ENCODE results near the gene FAM163A. TPM values are rescaled to one million over a fixed set of nuclear protein-coding genes. Genes with fewer than 3 reads are reported as not detected.
"Not testable (repeated sequence)": the region's sequence is repeated elsewhere in the genome, so short reads cannot be mapped to it uniquely, and the experiment has no call there.

FAM163A gene
- total and polyA plus RNA-seq, 4 donors: 0.09 TPM; not detected in 3

GRCh38 chr1:179853102-179853501 lies 110.0 kb downstream of the FAM163A start:
- no peak for ATAC-seq (ENCODE audit: insufficient read depth, low FRiP score)
- Histone ChIP-seq H3K4me3 (no peak overlapping the region), H3K27ac (ENCODE audit: low read depth in 1 of 2, low read length in 1 of 2) (no peak overlapping the region), H3K27me3 (ENCODE audit: control insufficient read depth in 3 of 3, insufficient read depth in 3 of 3, low read length in 2 of 3) (no peaks in the 10 kb centered on the region), H3K9ac (ENCODE audit: insufficient read depth in 1 of 2, low read length in 2 of 2) (no peak overlapping the region), H3K36me3 (ENCODE audit: control insufficient read depth in 4 of 4, insufficient read depth in 4 of 4, low read length in 4 of 4) (peaks cover 9 to 29% (median 20%) of the 10 kb centered on the region in 4 donors), H3K9me3 (ENCODE audit: control insufficient read depth in 4 of 4, insufficient read depth in 3 of 4, low read length in 3 of 4) (no peaks in the 10 kb centered on the region), H3K4me1 (ENCODE audit: control insufficient read depth in 5 of 5, insufficient read depth in 5 of 5, low read length in 5 of 5) (no peaks in the 10 kb centered on the region)
- TF ChIP-seq CTCF (IDR thresholded peaks at IDR 0.05; ENCODE audit: control extremely low read depth, extremely low read depth): no peak
- WGBS, 2 donors: 86 to 92% methylated on average over 1 of the region's 1 CpG
- DNase-seq: no peak

GRCh38 chr1:179855831-179856230 lies 112.7 kb downstream of the FAM163A start:
- WGBS, 2 donors: 92 to 96% methylated on average over 4 of the region's 4 CpGs
- not testable (repeated sequence) for H3K9me3 ChIP-seq (ENCODE audit: control insufficient read depth in 4 of 4, insufficient read depth in 3 of 4, low read length in 3 of 4); H3K4me1 ChIP-seq (ENCODE audit: control insufficient read depth in 5 of 5, insufficient read depth in 5 of 5, low read length in 5 of 5); H3K27me3 ChIP-seq (ENCODE audit: control insufficient read depth in 3 of 3, insufficient read depth in 3 of 3, low read length in 2 of 3); H3K4me3 ChIP-seq; ATAC-seq (ENCODE audit: insufficient read depth, low FRiP score); H3K9ac ChIP-seq (ENCODE audit: insufficient read depth in 1 of 2, low read length in 2 of 2); H3K27ac ChIP-seq (ENCODE audit: low read depth in 1 of 2, low read length in 1 of 2); DNase-seq
- peaks cover 6 to 18% (median 13%) of the 10 kb centered on the region in 4 donors for H3K36me3 ChIP-seq (ENCODE audit: control insufficient read depth in 4 of 4, insufficient read depth in 4 of 4, low read length in 4 of 4)

DNA sequence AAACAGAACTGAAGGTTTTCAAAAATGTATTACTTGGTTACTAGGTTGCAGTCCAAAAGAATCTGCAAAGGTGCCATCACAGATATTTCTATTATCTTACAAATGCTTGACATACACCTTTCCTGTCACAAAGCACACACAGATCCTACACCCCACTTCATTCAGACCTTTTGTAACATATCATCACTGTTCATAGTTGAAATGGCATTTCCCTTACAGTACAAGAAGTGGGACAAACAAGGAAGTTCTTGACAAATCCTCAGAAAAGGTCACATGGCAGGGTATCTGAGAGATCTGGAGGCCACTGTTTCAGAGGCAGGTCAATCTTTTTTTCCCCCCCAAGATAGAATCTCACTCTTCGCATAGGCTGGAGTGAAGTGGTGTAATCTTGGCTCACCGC lies 113.2 kb downstream of the FAM163A start:
- ATAC-seq (ENCODE audit: insufficient read depth, low FRiP score): peak; percentile 69
- Histone ChIP-seq H3K9ac (ENCODE audit: insufficient read depth in 1 of 2, low read length in 2 of 2) (no peak overlapping the region), H3K4me1 (ENCODE audit: control insufficient read depth in 5 of 5, insufficient read depth in 5 of 5, low read length in 5 of 5) (no peaks in the 10 kb centered on the region), H3K36me3 (ENCODE audit: control insufficient read depth in 4 of 4, insufficient read depth in 4 of 4, low read length in 4 of 4) (peaks cover 6 to 15% (median 11%) of the 10 kb centered on the region in 4 donors), H3K4me3 (no peak overlapping the region), H3K9me3 (ENCODE audit: control insufficient read depth in 4 of 4, insufficient read depth in 3 of 4, low read length in 3 of 4) (no peaks in the 10 kb centered on the region), H3K27me3 (ENCODE audit: control insufficient read depth in 3 of 3, insufficient read depth in 3 of 3, low read length in 2 of 3) (no peaks in the 10 kb centered on the region), H3K27ac (ENCODE audit: low read depth in 1 of 2, low read length in 1 of 2) (no peak overlapping the region)
- no peak for DNase-seq
- no peak for TF ChIP-seq CTCF (IDR thresholded peaks at IDR 0.05; ENCODE audit: control extremely low read depth, extremely low read depth)
- 74% methylated on average over 2 of the region's 2 CpGs for WGBS, 2 donors

GRCh38 chr1:179857009-179857408 lies 113.9 kb downstream of the FAM163A start:
- no peak for ATAC-seq (ENCODE audit: insufficient read depth, low FRiP score)

More at GRCh38 chr1:179857009-179857408, 113.9 kb downstream of the FAM163A start:
- no peaks in the 10 kb centered on the region for H3K4me1 ChIP-seq (ENCODE audit: control insufficient read depth in 5 of 5, insufficient read depth in 5 of 5, low read length in 5 of 5)
- 63 to 85% methylated on average over 4 of the region's 4 CpGs for WGBS, 2 donors
- DNase-seq: no peak
- no peak overlapping the region for H3K9ac ChIP-seq (ENCODE audit: insufficient read depth in 1 of 2, low read length in 2 of 2)
- H3K27ac ChIP-seq (ENCODE audit: low read depth in 1 of 2, low read length in 1 of 2): no peak overlapping the region
- H3K27me3 ChIP-seq (ENCODE audit: control insufficient read depth in 3 of 3, insufficient read depth in 3 of 3, low read length in 2 of 3): no peaks in the 10 kb centered on the region
- peaks cover 6 to 13% (median 11%) of the 10 kb centered on the region in 4 donors for H3K36me3 ChIP-seq (ENCODE audit: control insufficient read depth in 4 of 4, insufficient read depth in 4 of 4, low read length in 4 of 4)
- TF ChIP-seq CTCF (IDR thresholded peaks at IDR 0.05; ENCODE audit: control extremely low read depth, extremely low read depth): no peak
- H3K4me3 ChIP-seq: no peak overlapping the region
- H3K9me3 ChIP-seq (ENCODE audit: control insufficient read depth in 4 of 4, insufficient read depth in 3 of 4, low read length in 3 of 4): no peaks in the 10 kb centered on the region

Data from lung (tissue), 12 donors.